Mammary microvascular endothelial cell (primary cell): ENCODE results near the gene YKT6. TPM values are rescaled to one million over a fixed set of nuclear protein-coding genes. Genes with fewer than 3 reads are reported as not detected.

Experiments used
- total RNA-seq: library from RNA; depleted of rRNA; stranded (reverse); fragments of >200 nt; gene quantifications from 2 replicates; pipeline ENCODE4 v1.2.3, GENCODE V29; 2015

The YKT6 gene
- 92.3 and 96.4 TPM in 2 replicates for total RNA-seq

DNA sequence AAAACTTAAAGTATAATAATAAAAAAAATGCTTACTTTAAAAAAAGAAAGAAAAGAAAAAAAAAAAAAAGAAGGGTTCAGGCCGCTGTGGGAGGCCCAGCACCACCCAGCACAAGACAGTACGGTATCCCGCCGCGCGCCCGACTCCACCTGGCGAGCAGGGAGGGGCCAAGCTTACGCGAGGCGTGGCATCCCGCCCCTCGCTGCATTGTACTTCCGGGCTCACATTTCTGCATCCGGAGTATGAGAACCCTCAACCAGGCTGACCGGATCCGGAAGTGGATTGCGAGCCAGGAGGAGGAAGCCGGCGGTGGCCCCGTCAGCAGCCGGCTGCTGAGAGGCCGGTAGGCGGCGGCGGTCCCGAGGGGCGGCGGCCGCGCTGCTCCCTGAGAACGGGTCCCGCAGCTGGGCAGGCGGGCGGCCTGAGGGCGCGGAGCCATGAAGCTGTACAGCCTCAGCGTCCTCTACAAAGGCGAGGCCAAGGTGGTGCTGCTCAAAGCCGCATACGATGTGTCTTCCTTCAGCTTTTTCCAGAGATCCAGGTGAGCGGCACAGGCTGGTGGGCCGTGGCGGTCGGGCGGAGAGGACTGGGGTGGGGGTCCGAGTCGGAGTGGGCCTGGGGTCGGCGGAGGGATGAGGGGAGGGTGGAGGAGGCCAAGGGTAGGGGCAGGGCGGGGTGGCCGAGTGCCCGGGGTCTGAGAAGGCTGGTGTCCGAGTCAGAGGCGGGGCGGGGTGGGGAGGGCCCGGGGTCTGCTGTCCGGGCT is at the start of gene YKT6:
TSS of gene YKT6 (plus strand) at position 280 of the 763 bp plus-strand sequence. CDS start at position 438, 158 bp downstream.

DNA sequence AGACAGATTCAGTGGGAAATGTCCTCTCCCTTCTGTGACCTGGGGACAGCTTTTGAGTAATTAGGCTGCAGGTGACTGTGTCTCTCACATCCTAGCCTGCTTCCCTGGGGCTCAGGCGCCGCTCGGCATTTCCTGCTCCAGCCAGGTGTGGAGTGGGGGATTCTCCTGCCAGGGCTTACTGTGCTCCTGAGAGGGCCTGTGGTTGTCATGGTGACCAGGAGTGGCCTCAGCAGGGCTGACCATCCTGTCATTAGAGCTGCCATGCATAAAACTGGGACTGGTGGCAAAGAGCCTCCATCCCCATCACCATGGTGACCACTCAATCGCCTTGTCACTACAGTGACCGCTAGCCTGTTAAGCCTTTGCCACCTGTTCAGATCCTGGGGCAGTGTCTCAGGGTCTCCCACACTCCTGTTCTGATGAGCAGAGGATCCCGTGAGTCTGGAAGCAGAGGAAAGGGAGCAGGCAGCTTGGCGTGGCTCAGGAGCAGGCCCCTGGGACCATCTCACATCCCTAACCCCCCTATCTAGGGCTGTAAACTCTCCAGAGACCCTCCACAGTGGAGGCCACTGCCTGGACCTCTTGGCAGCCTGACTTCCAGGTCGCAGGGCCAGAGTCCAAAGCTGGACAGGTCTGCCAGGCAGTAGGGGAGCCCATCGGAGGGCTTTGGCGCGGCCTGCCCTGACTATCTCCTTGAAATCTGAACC is 11.3 kb upstream of the YKT6 start, which contains the start of gene GCK:
TSS of gene GCK (minus strand) at position 154 of the 707 bp plus-strand sequence. CDS start 486 bp downstream, outside the sequence.

Other genes starting within 250 kb of the YKT6 start
- gene SPDYE1, start 203.1 kb upstream of the YKT6 start, total RNA-seq = not detected in 2 replicates
- gene DBNL, start 156.3 kb upstream of the YKT6 start, total RNA-seq = 222 and 224 TPM in 2 replicates
- not detected in 2 replicates for gene PGAM2, start 135.4 kb upstream of the YKT6 start, total RNA-seq
- gene POLM, start 118.4 kb upstream of the YKT6 start, total RNA-seq = 16.6 and 18.0 TPM in 2 replicates
- 8.2 and 9.2 TPM in 2 replicates for gene AEBP1, start 96.6 kb upstream of the YKT6 start, total RNA-seq
- gene POLD2, start 77.4 kb upstream of the YKT6 start, total RNA-seq = 117 TPM in 2 replicates
- not detected in 2 replicates for gene MYL7, start 59.6 kb upstream of the YKT6 start, total RNA-seq
- gene GCK, start 11.5 kb upstream of the YKT6 start, total RNA-seq = 0.39 TPM in 1 of 2 replicates, not detected in the other
- 0.20 and 0.69 TPM in 2 replicates for gene CAMK2B, start 124.6 kb downstream of the YKT6 start, total RNA-seq